CD4-positive, alpha-beta T cell treated with Interleukin-21 for 1 hour (primary cell): Measurements from ENCODE around the gene CNFN.

ENCODE experiments used
- DNase-seq: peaks from one replicate; pipeline ENCODE4 v3.0.0-alpha.2; 2020

CNFN gene, protein sequence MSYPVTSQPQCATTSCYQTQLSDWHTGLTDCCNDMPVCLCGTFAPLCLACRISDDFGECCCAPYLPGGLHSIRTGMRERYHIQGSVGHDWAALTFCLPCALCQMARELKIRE

DNA sequence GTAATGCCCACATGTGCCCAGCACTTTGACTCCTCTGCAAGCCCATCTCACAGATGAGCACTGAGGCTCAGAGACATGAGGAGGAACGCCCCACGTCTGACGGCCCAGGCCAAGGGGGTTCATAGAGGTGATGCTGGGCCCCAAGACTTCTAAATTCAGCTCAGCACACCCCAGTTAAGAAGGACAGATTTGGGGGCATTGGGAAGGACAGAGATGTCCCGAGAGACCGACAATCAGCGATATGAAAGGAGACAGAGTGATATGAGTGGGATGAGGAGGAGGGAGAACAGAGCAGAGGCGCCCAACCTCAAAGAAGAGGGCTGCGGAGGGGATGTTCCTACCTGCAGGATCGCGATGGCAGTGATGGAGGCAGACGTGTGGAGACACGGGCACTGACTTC, at the start of gene CNFN:
TSS of gene CNFN (minus strand) at position 399 of the 400 bp plus-strand sequence. CDS start 1,260 bp downstream, outside the sequence.
- DNase-seq = no peak

- DNase-seq = no peak
Measured at GRCh38 chr19:42436006-42436405, 45.9 kb upstream of the CNFN start.

GRCh38 chr19:42435316-42435715, 45.2 kb upstream of the CNFN start:
- no peak for DNase-seq

GRCh38 chr19:42433503-42434260, 43.6 kb upstream of the CNFN start:
- peak; percentile 73 for DNase-seq

- no peak for DNase-seq
Measured at GRCh38 chr19:42431486-42431885, 41.4 kb upstream of the CNFN start.

DNA sequence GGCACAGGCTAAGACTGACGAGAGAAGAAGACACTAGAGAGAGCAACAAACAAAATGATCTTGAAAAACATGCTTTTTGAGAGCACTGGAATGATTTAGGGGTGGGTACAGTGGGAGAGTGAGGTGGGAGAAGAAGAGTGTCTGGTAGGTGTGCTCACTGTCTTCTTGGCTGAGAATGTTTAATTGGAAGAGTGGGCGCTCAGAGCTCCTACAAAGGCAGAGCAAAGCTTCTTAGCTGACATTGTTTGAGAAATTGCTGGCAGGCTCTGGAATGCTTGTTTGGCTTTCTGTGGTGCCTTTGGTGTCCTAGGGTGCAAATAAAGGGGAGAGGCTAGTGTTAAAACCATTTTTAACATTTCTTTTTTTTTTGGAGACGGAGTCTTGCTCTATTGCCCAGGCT, 38.6 kb upstream of the CNFN start:
- no peak for DNase-seq

DNA sequence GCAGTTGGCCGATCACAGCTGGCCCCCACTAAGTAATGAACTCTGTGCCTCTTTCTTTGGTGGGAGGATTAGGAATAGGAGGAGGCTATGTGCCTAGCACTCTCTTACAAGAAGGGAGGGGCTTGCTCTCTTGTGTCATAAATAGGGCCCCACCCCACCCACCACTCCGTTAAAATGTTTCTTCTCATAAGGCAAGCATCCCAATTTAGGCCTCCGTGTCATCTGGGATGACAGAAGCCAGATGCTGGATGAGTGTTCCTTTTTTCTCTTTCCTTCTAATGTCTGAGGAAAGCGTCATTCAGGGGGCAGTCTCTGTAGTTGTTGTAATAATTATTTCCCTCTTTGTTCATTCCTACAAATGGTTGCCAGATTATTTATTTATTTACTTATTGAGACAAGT, 37.2 kb upstream of the CNFN start, which contains the start of gene LIPE:
TSS of gene LIPE (minus strand) at position 76 of the 400 bp plus-strand sequence. CDS start 239 bp downstream, outside the sequence.
- no peak for DNase-seq

GRCh38 chr19:42426643-42427042, 36.5 kb upstream of the CNFN start:
- DNase-seq = no peak

DNA sequence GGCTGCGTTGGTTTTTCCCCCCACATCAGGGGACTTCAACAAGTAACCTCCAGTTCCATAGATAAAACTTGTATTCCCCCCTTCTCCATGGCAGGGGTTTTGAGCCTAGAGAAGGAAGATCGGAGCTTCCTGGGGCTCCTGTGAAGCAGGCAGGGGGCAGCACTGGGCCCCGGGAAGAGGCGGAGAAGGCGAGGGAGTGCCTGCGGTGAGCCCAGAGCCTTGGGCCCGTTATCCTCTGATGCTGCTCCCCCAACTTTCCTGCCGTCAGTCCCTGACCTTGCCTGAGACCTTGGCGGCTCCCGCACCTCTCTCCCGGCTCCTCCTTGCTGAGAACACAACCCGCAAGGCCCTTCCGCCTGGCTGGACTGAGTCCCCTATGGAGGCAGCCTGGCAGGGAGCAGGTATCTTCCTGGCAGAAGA, 34.6 kb upstream of the CNFN start:
- no peak for DNase-seq

DNA sequence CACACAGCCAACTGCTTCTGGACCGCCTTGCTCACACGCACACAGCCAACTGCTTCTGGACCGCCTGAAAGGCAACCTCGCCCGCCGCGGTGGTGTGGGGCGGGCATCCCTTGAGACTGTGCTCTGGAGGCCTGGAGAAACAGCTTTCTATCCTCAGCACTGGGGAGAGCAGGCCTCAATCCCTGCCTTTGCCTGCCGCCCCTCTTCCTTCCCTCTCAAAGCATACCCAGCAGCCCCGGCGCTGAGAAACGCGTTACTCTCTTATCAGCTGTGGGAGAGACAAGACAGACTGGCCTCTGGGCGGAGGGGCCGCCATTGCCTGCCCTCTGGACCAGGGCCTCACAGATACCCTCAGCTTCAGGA, 34.2 kb upstream of the CNFN start:
- DNase-seq = no peak

GRCh38 chr19:42423462-42424344, 33.6 kb upstream of the CNFN start:
- peak; percentile 96 for DNase-seq

DNA sequence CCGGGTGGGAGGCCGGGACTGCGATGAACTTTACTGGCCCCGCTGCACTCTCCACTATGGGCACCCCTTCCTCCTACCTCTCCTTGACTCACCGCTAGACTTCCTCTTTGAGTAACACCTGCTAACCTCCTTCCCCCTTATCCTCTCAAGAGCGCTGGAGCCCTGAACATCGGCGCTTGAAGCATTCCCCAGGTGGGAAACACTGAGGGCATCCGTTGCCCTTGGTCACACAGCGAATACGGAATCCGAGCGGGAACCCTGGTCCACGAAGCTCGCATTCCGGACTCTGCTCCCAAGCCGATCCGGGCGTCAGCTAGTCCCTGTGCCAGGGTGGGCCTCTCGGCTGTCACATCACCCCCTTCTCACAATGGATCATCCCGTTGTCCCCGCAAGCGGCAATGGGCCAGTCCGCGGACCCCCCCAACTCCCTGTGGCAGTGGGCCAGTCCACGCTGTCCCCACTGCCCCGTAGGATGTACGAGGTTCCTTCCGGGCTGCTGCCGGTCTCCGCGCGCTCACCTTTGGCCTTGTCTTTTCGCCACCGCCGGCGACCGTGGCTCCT, 32.9 kb upstream of the CNFN start:
- DNase-seq = peak; percentile 74

DNA sequence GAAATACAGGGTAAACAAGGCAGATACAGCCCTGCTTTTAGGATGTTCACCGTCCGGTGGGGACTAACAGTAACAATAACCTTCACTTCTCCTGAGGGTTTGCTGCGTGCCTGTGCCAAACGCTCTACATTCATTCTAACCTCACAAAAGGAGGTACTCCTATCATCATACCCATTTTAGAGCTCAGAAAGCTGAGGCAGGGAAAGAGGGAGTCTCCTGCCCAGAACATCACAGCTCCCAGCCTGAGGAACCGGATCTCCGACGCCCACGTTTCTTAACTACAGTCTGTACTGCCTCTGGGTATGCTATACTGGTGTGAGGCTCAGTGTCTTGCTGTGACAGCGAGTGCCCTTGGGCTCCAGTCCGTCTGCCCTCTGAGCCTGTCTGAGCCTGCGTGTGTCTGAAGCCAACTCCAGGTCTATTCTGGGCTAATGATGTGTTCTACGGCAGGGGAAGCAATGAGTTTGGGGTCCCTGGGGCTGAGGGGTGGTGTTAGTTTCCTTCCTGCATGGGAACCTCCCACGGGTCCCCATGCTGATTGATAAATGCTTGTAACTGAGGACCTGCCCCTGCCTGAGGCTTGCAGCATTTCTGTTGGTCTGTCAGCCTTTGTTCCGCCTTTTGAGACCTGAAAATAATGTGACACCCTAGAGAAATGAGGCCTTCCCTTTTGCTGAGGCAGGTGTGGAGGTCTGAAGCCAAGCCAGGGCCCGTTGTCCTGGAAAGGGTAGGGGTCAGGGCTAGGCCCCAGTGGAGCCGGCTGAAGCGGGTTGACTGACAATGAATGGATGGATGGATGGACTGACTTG, 32.2 kb upstream of the CNFN start:
- DNase-seq = no peak

DNA sequence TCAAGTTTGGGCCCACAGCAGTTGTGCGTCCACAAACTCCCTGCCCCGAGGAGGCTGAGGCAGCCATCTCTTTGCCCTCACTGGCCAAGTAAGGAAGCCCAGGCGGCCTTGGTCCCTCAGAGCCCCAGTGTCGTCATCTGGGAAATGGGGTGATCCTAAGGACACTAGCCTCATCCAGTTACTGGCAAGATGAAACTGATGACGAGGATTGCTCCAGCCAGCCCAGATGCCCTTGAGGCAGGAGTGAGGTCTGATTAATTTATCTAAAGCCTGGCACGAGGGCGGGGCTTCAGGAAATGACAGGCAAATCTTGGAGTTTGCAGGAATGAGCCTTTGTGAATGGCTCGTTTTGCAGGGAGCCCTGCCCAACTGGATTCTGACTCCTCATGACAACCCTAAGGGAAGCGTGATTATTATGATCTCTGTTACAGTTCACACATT, 31.5 kb upstream of the CNFN start:
- no peak for DNase-seq

DNA sequence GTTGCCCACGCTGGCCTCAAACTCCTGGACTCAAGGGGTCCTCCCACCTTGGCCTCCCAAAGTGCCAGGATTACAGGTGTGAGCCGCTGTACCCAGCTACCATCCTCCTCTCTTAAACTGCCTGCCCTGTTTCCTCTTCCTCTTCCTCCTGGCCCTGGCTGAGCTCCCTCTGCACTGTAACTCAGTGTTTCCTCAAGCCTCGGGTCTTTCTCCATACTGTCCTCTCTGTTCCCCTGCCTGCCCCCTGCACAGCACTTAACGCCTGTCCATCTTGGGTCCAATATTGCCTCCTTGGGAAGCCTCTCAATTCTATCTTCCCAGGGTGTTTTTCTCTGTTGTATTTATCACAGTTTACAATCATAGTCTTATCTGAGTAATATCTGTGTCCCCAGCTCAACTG, 31.0 kb upstream of the CNFN start:
- DNase-seq = no peak

GRCh38 chr19:42420055-42420544, 30.0 kb upstream of the CNFN start:
- DNase-seq = peak; percentile 83

GRCh38 chr19:42419309-42419708, 29.2 kb upstream of the CNFN start:
- DNase-seq = no peak

DNA sequence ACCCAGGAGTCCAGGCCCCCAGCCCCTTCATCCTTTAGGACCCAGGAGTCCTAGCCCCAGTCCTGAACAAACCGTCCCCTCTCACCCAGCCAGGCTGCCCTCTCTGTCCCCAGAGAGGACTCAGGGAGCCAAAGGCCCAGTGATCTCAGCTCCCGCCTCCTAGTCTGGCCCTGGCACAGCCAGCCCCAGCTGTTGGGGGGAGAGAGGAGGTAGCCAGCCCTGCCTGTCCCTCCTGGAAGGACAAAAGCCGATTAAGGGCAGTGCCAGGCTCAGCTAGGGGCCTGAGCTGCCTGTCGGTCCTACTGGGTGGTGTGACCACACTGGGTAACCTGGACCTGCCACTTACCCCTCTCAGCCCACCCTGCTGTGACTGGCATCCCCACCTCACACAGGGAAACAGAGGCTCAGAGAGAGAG, 22.6 kb upstream of the CNFN start:
- DNase-seq = no peak

- no peak for DNase-seq
Measured at GRCh38 chr19:42412227-42412626, 22.1 kb upstream of the CNFN start.

GRCh38 chr19:42411581-42412178, 21.6 kb upstream of the CNFN start:
- no peak for DNase-seq

GRCh38 chr19:42410371-42410770, 20.3 kb upstream of the CNFN start:
- no peak for DNase-seq

DNA sequence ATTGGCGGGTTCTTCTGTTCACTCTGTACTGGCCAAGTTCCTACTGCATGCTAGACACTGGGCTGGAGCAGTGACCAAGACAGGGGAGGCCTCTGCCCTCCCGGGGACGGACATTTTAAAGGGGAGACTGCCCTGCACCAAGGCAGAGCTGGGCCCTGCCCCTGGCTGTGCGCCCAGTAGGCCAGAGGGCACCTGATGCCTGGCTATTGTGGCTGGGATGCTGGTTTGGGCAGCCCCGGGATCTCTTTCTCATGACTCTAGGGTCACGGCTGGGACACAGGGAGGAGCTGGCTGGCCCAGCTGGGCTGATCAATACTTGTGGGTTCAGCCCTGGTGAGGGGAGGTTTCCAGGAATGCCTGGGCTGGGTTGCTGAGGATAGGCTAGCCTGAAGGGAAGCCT, 19.4 kb upstream of the CNFN start:
- no peak for DNase-seq
